HEK293 (cell line): ENCODE results near the gene APBB2.

Experiments
- CTCF ChIP-seq: fragments of 450-650 bp; formaldehyde crosslinking; IDR thresholded peaks from 2 replicates; pipeline ENCODE4 v1.5.1; 2016; ENCODE audit warnings: missing biosample characterization, missing genetic modification characterization
- MEIS1 ChIP-seq: sonication (generic); formaldehyde crosslinking; IDR thresholded peaks from 2 replicates; pipeline ENCODE4 v1.8.1; 2022; ENCODE audit warnings: missing genetic modification reagents, mild to moderate bottlenecking, borderline replicate concordance
- ZBTB26 ChIP-seq: fragments of 450-650 bp; formaldehyde crosslinking; optimal IDR thresholded peaks from 2 replicates; pipeline ENCODE3; 2016; ENCODE audit warnings: missing biosample characterization, mild to moderate bottlenecking, missing genetic modification characterization
- ZBTB49 ChIP-seq: fragments of 450-650 bp; formaldehyde crosslinking; IDR thresholded peaks from 2 replicates; pipeline ENCODE4 v1.5.1; 2016; ENCODE audit warnings: missing biosample characterization, missing genetic modification characterization, low read depth
- ZNF132 ChIP-seq: fragments of 450-650 bp; formaldehyde crosslinking; IDR thresholded peaks from 2 replicates; pipeline ENCODE4 v1.5.1; 2017; ENCODE audit warnings: missing biosample characterization, missing genetic modification characterization, borderline replicate concordance
- ZNF366 ChIP-seq: fragments of 450-650 bp; formaldehyde crosslinking; conservative IDR thresholded peaks from 2 replicates; pipeline ENCODE4 v1.5.1; 2016; ENCODE audit warnings: missing biosample characterization, missing genetic modification characterization
- ZNF423 ChIP-seq: fragments of 450-650 bp; formaldehyde crosslinking; IDR thresholded peaks from 2 replicates; pipeline ENCODE4 v1.5.1; 2016; ENCODE audit warnings: missing biosample characterization, missing genetic modification characterization
- ZNF837 ChIP-seq: fragments of 450-650 bp; formaldehyde crosslinking; IDR thresholded peaks from 2 replicates; pipeline ENCODE4 v1.5.1; 2016; ENCODE audit warnings: missing biosample characterization, missing genetic modification characterization

GRCh38 chr4:41161355-41161754 is 53.0 kb downstream of the APBB2 start:
- TF ChIP-seq CTCF (no peak), ZNF837 (tag by site-specific recombination) (no peak), ZBTB26 (tag by site-specific recombination) (no peak), ZNF366 (tag by site-specific recombination) (no peak), ZBTB49 (no peak), ZNF423 (tag by site-specific recombination) (no peak), ZNF132 (no peak), MEIS1 (no peak)
